ENCODE results near the gene DYDC2.

The DYDC2 gene

GRCh38 chr10:80407812-80408241, 51.2 kb downstream of the DYDC2 start:
- FAIRE-seq (no peak), DNase-seq (ENCODE audit: insufficient read length) (no peak)
- TF ChIP-seq POLR2A (IDR thresholded peaks at IDR 0.05; ENCODE audit: low read depth, low read length) (no peak), TAF1 (IDR thresholded peaks at IDR 0.05; ENCODE audit: borderline replicate concordance, low read depth, low read length) (no peak), POLR2AphosphoS5 (IDR thresholded peaks at IDR 0.05; ENCODE audit: low read depth, low read length) (no peak)

- DNase-seq (ENCODE audit: insufficient read length) (peak; percentile 94), FAIRE-seq (peak; percentile 89)
- TF ChIP-seq POLR2A (IDR thresholded peaks at IDR 0.05; ENCODE audit: low read depth, low read length) (peak; percentile 52; the same call in 1 of the 2 replicates), TAF1 (IDR thresholded peaks at IDR 0.05; ENCODE audit: borderline replicate concordance, low read depth, low read length) (no peak)
These were observed 51.9 kb downstream of the DYDC2 start, which contains the start of gene PRXL2A for GRCh38 chr10:80408242-80409101. Gene PRXL2A (plus strand): TSS chr10:80408551. CDS start chr10:80420468, 11,917 bp downstream.

GRCh38 chr10:80409121-80409520, 52.5 kb downstream of the DYDC2 start:
- TF ChIP-seq POLR2AphosphoS5 (IDR thresholded peaks at IDR 0.05; ENCODE audit: low read depth, low read length) (no peak), TAF1 (IDR thresholded peaks at IDR 0.05; ENCODE audit: borderline replicate concordance, low read depth, low read length) (no peak), POLR2A (IDR thresholded peaks at IDR 0.05; ENCODE audit: low read depth, low read length) (no peak)

GRCh38 chr10:80410122-80410521, 53.5 kb downstream of the DYDC2 start:
- DNase-seq (ENCODE audit: insufficient read length) (no peak), FAIRE-seq (no peak)
- TF ChIP-seq TAF1 (IDR thresholded peaks at IDR 0.05; ENCODE audit: borderline replicate concordance, low read depth, low read length): no peak
- TF ChIP-seq POLR2AphosphoS5 (IDR thresholded peaks at IDR 0.05; ENCODE audit: low read depth, low read length): no peak
- TF ChIP-seq POLR2A (IDR thresholded peaks at IDR 0.05; ENCODE audit: low read depth, low read length): no peak

More at GRCh38 chr10:80409121-80409520, 52.5 kb downstream of the DYDC2 start:
- DNase-seq (ENCODE audit: insufficient read length) (no peak), FAIRE-seq (no peak)

- TF ChIP-seq POLR2A (IDR thresholded peaks at IDR 0.05; ENCODE audit: low read depth, low read length) (no peak), POLR2AphosphoS5 (IDR thresholded peaks at IDR 0.05; ENCODE audit: low read depth, low read length) (no peak), TAF1 (IDR thresholded peaks at IDR 0.05; ENCODE audit: borderline replicate concordance, low read depth, low read length) (no peak)
- DNase-seq (ENCODE audit: insufficient read length): no peak
- FAIRE-seq: no peak
These were observed 54.1 kb downstream of the DYDC2 start for GRCh38 chr10:80410578-80411145.

GRCh38 chr10:80411267-80411668, 54.7 kb downstream of the DYDC2 start:
- DNase-seq (ENCODE audit: insufficient read length) (no peak), FAIRE-seq (no peak)
- no peak for TF ChIP-seq TAF1 (IDR thresholded peaks at IDR 0.05; ENCODE audit: borderline replicate concordance, low read depth, low read length)
- no peak for TF ChIP-seq POLR2A (IDR thresholded peaks at IDR 0.05; ENCODE audit: low read depth, low read length)
- no peak for TF ChIP-seq POLR2AphosphoS5 (IDR thresholded peaks at IDR 0.05; ENCODE audit: low read depth, low read length)

- DNase-seq (ENCODE audit: insufficient read length): no peak
- no peak for TF ChIP-seq POLR2A (IDR thresholded peaks at IDR 0.05; ENCODE audit: low read depth, low read length)
- TF ChIP-seq POLR2AphosphoS5 (IDR thresholded peaks at IDR 0.05; ENCODE audit: low read depth, low read length): no peak
- TF ChIP-seq TAF1 (IDR thresholded peaks at IDR 0.05; ENCODE audit: borderline replicate concordance, low read depth, low read length): no peak
- no peak for FAIRE-seq
These were observed 55.2 kb downstream of the DYDC2 start for GRCh38 chr10:80411681-80412220.

- FAIRE-seq (no peak), DNase-seq (ENCODE audit: insufficient read length) (no peak)
- TF ChIP-seq TAF1 (IDR thresholded peaks at IDR 0.05; ENCODE audit: borderline replicate concordance, low read depth, low read length) (no peak), POLR2A (IDR thresholded peaks at IDR 0.05; ENCODE audit: low read depth, low read length) (no peak), POLR2AphosphoS5 (IDR thresholded peaks at IDR 0.05; ENCODE audit: low read depth, low read length) (no peak)
These were observed 55.9 kb downstream of the DYDC2 start for GRCh38 chr10:80412486-80412885.

- FAIRE-seq (no peak), DNase-seq (ENCODE audit: insufficient read length) (no peak)
- TF ChIP-seq TAF1 (IDR thresholded peaks at IDR 0.05; ENCODE audit: borderline replicate concordance, low read depth, low read length) (no peak), POLR2A (IDR thresholded peaks at IDR 0.05; ENCODE audit: low read depth, low read length) (no peak), POLR2AphosphoS5 (IDR thresholded peaks at IDR 0.05; ENCODE audit: low read depth, low read length) (no peak)
These were observed 56.9 kb downstream of the DYDC2 start for GRCh38 chr10:80413271-80413996.

GRCh38 chr10:80414142-80414895, 57.7 kb downstream of the DYDC2 start:
- no peak for DNase-seq (ENCODE audit: insufficient read length)
- no peak for TF ChIP-seq POLR2AphosphoS5 (IDR thresholded peaks at IDR 0.05; ENCODE audit: low read depth, low read length)
- FAIRE-seq: no peak

Measured in GM12892 (cell line).